Activated T-cell treated with anti-CD3 and anti-CD28 coated beads, Interleukin-2, amount 50 U/mL, for 72 hours (primary cell): ENCODE results near the gene C16orf86. TPM values are rescaled to one million over a fixed set of nuclear protein-coding genes. Genes with fewer than 3 reads are reported as not detected.

Experiments
- total RNA-seq, 2 donors: library from RNA; stranded (reverse); gene quantifications; one replicate each; pipeline ENCODE4 v1.2.3, GENCODE V29; 2022

Gene C16orf86
- total RNA-seq, 2 donors from 2014 or later, result 4.9 to 5.9 TPM

Other genes with a start within 250 kb of the C16orf86 start
- gene HSD11B2, start 235.7 kb upstream of the C16orf86 start, total RNA-seq, result 1 to 10 TPM in 1 of 2 donors, under 1 TPM in 1; 0.53 to 1.1 TPM
- 10 to 100 TPM; 27.9 to 28.1 TPM for gene ATP6V0D1, start 185.7 kb upstream of the C16orf86 start, total RNA-seq
- gene AGRP, start 183.3 kb upstream of the C16orf86 start, total RNA-seq, result not detected
- gene RIPOR1, start 138.0 kb upstream of the C16orf86 start, total RNA-seq, result 10 to 100 TPM; 34.2 to 54.6 TPM
- 10 to 100 TPM; 55.5 to 71.1 TPM for gene CTCF, start 104.3 kb upstream of the C16orf86 start, total RNA-seq
- 100 to 1,000 TPM; 182 to 196 TPM for gene CARMIL2, start 21.7 kb upstream of the C16orf86 start, total RNA-seq
- gene ACD, start 6.6 kb upstream of the C16orf86 start, total RNA-seq, result 10 to 100 TPM; 53.6 to 73.0 TPM
- gene PARD6A, start 5.9 kb upstream of the C16orf86 start, total RNA-seq, result 1 to 10 TPM; 7.2 to 9.2 TPM
- gene ENKD1, start 64 bp upstream of the C16orf86 start, total RNA-seq, result 10 to 100 TPM; 12.0 to 18.3 TPM
- gene GFOD2, start 52.5 kb downstream of the C16orf86 start, total RNA-seq, result 10 to 100 TPM; 11.3 to 11.6 TPM
- gene RANBP10, start 139.7 kb downstream of the C16orf86 start, total RNA-seq, result 10 to 100 TPM; 17.1 to 24.8 TPM
- gene TSNAXIP1, start 140.1 kb downstream of the C16orf86 start, total RNA-seq, result under 1 TPM; 0.39 to 0.86 TPM
- 10 to 100 TPM; 31.7 to 39.2 TPM for gene THAP11, start 175.5 kb downstream of the C16orf86 start, total RNA-seq
- gene NUTF2, start 180.1 kb downstream of the C16orf86 start, total RNA-seq, result 10 to 100 TPM; 80.8 to 90.1 TPM
- gene CENPT, start 180.9 kb downstream of the C16orf86 start, total RNA-seq, result 10 to 100 TPM; 43.6 to 59.4 TPM
- 10 to 100 TPM; 82.9 to 86.4 TPM for gene EDC4, start 206.2 kb downstream of the C16orf86 start, total RNA-seq
- 1 to 10 TPM in 1 of 2 donors, under 1 TPM in 1; 0.60 to 1.9 TPM for gene NRN1L, start 218.1 kb downstream of the C16orf86 start, total RNA-seq
- 10 to 100 TPM; 16.1 to 16.2 TPM for gene PSKH1, start 226.4 kb downstream of the C16orf86 start, total RNA-seq